ENCODE results near the gene SCARF2.
"Not testable (repeated sequence)": the region's sequence is repeated elsewhere in the genome, so short reads cannot be mapped to it uniquely, and the experiment has no call there.

SCARF2 gene

DNA sequence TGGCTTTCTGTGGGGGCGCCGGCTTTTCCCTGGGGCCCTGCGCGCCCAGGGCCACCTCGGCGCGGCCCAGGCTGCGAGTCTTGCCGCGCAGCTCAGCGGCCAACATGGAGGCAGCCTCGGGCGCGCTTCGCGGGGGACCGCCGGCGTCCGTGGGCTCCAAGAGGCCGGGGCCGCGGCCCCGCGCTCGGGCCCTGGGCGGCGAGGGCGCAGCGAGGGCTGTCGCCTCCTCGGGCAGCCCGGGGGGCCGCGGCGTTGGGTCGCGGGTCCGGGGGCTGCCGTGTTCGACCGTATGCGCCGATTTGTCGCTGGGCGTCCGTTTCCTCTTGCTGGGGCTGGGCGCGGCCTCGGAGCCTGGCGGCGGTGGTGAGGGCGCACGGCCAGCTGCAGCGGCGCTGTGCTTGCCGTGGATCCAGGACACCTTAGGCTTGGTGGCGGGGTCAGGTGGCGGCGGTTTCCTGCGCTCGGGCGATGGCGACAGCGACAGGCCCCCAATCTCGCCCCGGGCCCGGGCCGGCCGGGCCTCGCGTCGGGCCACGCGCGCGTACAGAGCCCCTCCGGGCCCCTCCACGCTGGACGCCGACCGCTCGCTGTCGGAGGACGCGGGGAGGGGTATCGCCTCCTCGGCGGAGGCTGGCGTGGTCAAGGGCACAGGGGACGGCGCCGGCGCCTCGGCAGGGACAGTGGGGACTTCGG, 11.9 kb downstream of the SCARF2 start:
- DNase-seq, result no peak

GRCh38 chr22:20424932-20425565, 12.6 kb downstream of the SCARF2 start:
- peak; percentile 23 for DNase-seq

DNA sequence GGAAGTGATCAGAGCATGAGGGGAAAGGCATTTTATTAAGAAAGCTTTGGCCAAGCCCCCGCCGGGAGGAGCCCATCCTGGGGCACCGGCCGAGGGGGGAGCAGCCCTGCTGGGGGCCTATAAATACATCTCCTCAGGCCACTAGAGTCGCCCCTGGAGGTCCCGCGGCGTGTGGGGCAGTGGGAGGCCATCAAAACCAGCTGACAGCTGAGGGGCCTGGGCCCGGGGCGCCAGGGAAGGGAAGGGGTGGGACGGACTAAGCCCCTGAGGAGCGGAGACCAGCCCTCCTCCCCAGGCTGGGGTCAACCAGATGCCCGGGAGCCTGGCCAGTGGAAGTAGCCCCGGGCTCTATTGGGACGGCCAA, 13.1 kb downstream of the SCARF2 start:
- no peak for DNase-seq

GRCh38 chr22:20423906-20424551, 13.6 kb downstream of the SCARF2 start:
- no peak for DNase-seq

DNA sequence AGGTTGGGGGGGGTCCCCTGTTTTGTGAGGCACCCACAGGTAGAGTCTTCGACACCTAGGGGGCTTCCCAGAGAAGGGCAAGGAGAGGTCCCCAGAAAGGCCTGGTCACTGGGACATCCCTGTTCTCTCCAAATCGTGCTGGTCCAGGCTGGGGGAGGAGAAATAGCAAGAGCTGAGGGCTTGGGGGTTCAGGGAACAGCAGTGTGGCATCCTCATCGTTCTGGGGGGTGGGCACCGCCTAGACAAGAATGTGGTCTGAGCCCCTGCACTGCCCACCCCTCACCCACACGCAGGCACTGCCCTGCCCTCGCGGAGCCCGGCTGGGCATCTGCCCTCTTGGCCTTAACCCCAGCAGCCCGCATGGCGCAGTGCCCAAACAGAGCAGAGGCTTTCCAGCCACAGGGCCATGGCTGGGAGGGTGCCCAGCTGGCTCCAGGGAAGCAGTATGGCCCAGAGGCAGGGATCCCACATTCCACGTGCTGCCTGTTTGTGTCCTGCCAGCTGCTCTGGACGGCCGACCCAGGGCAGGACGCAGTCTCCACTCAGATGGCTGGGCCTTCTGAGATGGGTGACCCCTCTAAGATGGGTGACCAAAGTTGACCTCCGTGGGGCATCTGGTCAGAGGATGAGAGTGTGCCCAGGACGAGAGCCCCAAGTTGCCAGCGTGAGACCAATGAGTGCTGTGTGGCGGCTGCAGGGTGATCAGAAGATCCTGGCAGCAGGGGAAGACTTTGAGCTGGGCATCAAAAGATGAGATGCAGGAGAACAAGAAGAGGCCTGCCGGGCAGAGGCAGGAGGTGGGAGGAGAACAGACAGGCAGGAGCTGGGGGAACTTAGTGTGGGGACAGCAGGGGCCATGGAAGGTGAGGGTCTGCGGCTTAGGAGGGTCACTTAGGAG, 14.4 kb downstream of the SCARF2 start:
- DNase-seq, result no peak

- no peak for DNase-seq
These were observed 15.2 kb downstream of the SCARF2 start for GRCh38 chr22:20422271-20423007.

DNA sequence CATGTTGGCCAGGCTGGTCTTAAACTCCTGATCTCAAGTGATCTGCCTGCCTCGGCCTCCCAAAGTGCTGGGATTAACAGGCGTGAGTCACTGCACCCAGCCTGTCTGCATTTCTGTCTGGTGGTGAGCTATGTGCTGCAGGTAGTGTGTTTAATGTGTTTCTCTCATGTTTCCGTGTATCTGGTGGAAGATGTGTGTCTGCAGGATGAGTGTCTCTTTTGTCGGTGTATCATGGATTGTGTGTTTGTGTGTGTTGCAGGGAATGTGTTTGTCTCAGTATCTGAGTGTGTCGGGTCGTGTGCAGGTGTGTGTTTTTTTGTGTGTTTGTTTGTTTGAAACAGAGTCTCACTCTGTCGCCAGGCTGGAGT, 16.1 kb downstream of the SCARF2 start:
- DNase-seq, result no peak

GRCh38 chr22:20420157-20420842, 17.3 kb downstream of the SCARF2 start:
- DNase-seq, result no peak

DNA sequence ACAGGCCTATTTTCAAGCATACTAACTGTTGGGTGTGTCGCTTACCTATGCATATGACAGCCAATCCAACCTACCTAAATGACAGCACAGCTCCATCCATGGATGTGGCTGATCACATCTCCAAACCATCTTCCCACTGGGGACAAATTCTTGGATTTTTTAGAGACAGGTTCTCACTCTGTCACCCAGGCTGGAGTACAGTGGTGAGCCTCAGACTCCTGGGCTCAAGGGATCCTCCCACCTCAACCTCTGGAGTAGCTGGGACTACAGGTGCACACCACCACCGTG, 18.0 kb downstream of the SCARF2 start:
- no peak for DNase-seq

DNA sequence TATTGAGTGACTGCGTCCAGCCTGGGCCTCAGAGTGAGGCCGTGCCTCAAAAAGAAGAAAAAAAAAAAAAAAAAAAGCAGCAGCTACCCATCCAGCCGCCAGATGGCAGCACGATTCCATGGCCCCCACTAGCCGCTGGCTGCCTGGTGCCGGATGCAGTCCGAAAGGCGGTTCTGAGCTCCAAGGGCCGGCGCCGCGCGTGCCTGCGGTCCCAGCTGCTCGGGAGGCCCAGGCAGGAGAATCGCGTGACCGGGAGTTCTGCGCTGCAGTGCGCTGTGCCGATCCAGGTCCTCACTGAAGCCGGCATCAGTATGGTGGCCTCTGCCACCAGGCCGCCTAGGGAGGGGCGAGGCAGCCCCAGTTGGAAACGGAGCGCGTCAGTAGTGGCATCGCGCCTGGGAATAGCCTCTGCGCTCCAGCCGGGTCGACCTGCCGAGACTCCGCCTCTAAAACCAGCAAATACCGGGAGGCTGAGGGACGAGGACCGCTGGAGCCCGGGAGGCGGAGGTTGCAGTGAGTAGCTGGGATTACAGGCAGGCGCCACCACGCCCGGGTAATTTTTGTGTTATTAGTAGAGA, 19.3 kb downstream of the SCARF2 start:
- peak; percentile 72 for DNase-seq

DNA sequence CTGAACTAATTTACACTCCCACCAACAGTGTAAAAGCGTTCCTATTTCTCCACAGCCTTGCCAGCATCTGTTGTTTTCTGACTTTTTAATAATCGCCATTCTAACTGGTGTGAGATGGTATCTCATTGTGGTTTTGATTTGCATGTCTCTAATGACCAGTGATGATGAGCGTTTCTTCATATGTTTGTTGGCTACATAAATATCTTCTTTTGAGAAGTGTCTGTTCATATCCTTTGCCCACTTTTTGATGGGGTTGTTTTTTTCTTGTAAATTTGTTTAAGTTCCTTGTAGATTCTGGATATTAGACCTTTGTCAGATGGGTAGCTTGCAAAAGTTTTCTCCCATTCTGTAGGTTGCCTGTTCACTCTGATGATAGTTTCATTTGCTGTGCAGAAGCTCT, 21.9 kb downstream of the SCARF2 start:
- DNase-seq, result not testable (repeated sequence)

- DNase-seq, result not testable (repeated sequence)
These were observed 22.4 kb downstream of the SCARF2 start for GRCh38 chr22:20415241-20415640.

DNA sequence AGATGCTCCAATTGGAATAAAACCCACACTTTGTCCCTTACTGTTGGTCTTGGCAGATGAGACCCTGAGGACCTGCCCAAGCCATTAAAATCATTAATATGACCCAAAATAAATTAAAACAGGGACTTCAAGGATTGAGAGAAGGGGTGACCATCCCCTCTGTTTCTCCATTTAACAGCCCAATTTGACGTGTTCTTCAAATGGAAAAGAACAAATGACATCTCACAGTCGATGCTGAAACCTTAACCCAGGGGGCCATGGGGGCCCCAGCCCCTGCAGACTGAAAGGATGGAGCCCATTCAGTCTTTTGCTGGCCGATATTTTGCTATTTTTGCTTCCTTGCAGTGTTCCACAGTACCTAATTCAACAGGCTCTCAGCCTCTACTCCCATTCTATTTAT, 23.2 kb downstream of the SCARF2 start:
- DNase-seq, result no peak

DNA sequence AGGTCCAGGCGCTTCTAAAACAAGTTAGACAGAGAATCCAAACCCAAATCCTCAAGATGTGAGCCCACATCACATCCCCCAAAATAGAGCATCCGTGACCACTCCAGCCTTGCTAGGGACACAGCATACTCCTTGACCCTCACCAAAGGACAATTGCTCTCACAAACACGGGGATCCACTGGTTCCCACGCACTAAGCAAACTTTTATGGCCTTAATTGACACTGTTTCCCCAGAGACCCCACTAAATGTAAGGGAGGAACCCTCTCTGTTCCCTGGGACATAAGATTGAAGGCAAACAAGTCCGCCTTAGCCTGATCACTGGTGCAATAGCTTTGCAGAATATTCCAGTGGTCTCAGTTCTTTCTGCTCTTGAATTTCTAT, 23.6 kb downstream of the SCARF2 start:
- DNase-seq, result no peak

DNA sequence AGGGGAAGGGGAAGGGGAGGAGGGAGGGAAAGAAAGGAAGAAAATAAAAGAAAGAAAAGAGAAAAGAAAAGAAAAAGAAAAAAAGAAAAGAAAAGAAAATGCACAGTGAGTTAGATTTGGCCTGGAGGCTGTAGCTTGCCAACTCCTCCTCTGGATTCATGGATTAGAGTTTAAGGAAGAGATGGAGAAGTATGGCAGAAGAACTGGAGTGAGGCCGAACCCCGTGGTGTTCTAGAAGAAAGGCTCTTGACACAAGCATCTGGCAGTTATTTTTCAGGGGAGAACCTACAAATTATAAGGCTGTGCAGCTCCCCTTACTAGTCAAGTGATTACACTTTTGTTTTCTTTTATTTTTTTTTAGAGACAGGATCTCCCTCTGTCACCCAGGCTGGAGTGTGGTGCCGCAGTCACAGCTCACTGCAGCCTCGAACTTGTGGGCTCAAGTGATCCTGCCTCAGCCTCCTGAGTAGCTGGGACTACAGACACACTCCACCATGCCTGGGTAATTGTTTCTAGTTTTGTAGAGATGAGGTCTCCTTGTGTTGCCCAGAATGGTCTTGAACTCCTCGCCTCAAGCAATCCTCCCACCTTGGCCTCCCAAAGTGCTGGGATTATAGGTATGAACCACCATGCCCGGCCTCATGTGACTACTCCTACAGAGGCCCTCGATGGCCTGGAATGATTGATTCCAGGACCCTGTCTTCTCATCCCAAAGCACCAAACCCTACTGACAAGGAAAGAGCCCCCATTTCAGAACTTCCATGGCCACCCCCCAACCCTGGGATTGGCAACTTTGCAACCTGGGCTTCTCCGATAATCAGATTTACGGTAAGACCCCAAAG, 24.2 kb downstream of the SCARF2 start:
- no peak for DNase-seq

DNA sequence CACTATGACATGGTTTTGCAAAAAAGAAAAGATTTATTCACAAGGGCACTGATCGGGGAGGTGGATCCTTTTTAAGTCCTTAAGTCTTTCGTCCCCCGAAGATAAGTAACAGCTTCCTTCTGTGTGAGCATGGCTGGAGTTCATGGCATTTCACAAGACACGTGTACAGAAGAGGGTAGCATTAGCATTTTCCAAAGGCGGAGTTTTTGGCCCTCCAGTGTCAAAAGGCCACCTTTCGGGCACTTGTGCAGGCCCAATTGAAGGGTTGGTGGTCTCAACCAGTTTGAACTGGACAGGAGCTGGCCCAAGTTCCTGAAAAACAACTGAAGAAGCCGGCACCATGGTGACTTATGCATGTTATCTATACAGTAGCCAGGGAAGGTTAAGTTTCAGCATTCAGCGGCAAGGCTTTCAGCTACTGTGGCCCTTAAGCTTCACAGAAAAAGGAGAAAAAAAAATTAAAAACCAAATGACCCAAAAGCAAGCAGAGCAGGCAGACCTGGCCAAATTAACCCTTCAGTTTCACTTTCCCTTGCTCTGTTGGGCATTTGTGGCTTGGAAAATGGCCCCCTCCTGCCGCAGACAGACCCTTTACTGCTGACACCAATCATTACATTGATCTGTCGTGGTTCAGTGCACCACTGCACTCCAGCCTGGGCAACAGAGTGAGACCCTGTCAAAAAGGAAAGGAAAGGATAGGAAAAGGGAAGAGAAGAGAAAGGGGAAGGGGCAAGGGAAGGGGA, 25.0 kb downstream of the SCARF2 start:
- DNase-seq, result no peak

GRCh38 chr22:20409385-20409784, 28.2 kb downstream of the SCARF2 start:
- not testable (repeated sequence) for DNase-seq

- DNase-seq, result no peak
These were observed 28.7 kb downstream of the SCARF2 start for GRCh38 chr22:20408891-20409290.

- DNase-seq, result no peak
These were observed 29.8 kb downstream of the SCARF2 start for GRCh38 chr22:20407829-20408228.

All from CD4-positive, alpha-beta T cell treated with Interferon gamma for 1 hour (primary cell).